Smooth muscle cell (in vitro differentiated cells): ENCODE results near the gene GRM4. TPM values are rescaled to one million over a fixed set of nuclear protein-coding genes. Genes with fewer than 3 reads are reported as not detected.

Experiments
- DNase-seq: peaks from one replicate; lab custom pipeline; 2025; ENCODE audit not compliant: unreplicated experiment; lab: John Stamatoyannopoulos, UW
- H2AFZ ChIP-seq: fragments of 200-600 bp; sonication (generic); 2 replicates; pipeline ENCODE4 v1.6.0; 2016; ENCODE audit warnings: antibody characterized with exemption, low read depth, mild to moderate bottlenecking
- H3F3A ChIP-seq: fragments of 200-600 bp; sonication (generic); 2 replicates; pipeline ENCODE4 v1.6.0; 2017; ENCODE audit warnings: antibody characterized with exemption, low read depth
- H3K27ac ChIP-seq: fragments of 200-600 bp; sonication (generic); 2 replicates; pipeline ENCODE4 v1.5.1; 2016; ENCODE audit warnings: low read depth, mild to moderate bottlenecking
- H3K27me3 ChIP-seq: fragments of 200-600 bp; sonication (generic); 2 replicates; pipeline ENCODE4 v1.6.1; 2016; ENCODE audit warnings: low read depth, mild to moderate bottlenecking
- H3K36me3 ChIP-seq: fragments of 200-600 bp; sonication (generic); 2 replicates; pipeline ENCODE4 v1.5.1; 2016; ENCODE audit warnings: low read depth
- H3K4me1 ChIP-seq: fragments of 200-600 bp; sonication (generic); 2 replicates; pipeline ENCODE4 v1.5.1; 2016; ENCODE audit warnings: low read depth
- H3K4me2 ChIP-seq: fragments of 200-600 bp; sonication (generic); 2 replicates; pipeline ENCODE4 v1.6.0; 2016; ENCODE audit warnings: mild to moderate bottlenecking
- H3K4me3 ChIP-seq: fragments of 200-600 bp; sonication (generic); 2 replicates; pipeline ENCODE4 v1.5.1; 2016; ENCODE audit warnings: mild to moderate bottlenecking
- H3K79me2 ChIP-seq: fragments of 200-600 bp; sonication (generic); 2 replicates; pipeline ENCODE4 v1.6.0; 2016; ENCODE audit warnings: low read depth, mild to moderate bottlenecking
- H3K9ac ChIP-seq: fragments of 200-600 bp; sonication (generic); 2 replicates; pipeline ENCODE4 v1.6.0; 2016; ENCODE audit warnings: low read depth
- H3K9me3 ChIP-seq: fragments of 200-600 bp; sonication (generic); replicated peaks from 2 replicates; pipeline ENCODE4 v1.5.1; 2016; ENCODE audit warnings: low read depth
- H4K20me1 ChIP-seq: fragments of 200-600 bp; sonication (generic); 2 replicates; pipeline ENCODE4 v1.6.0; 2016; ENCODE audit warnings: low read depth
- WGBS: methylation state at CpG from one replicate; pipeline ENCODE4 v1.1.7; 2016; ENCODE audit warnings: low lambda C conversion rate; 5-methylcytosine and 5-hydroxymethylcytosine counted together
- polyA plus RNA-seq: library from polyadenylated mRNA; unstranded; fragments of >200 nt; fragmentation: Nextera tagmentation; extraction: Ambion mirVana; gene quantifications from 2 replicates; pipeline ENCODE4 v1.2.1, GENCODE V29; 2016
- total RNA-seq: library from RNA; depleted of rRNA; stranded (reverse); fragments of >200 nt; gene quantifications from 2 replicates; pipeline ENCODE4 v1.2.3, GENCODE V29; 2014
- TF ChIP-seq, protein P1 (sequence below): fragments of 200-600 bp; sonication (generic); IDR thresholded peaks from 2 replicates; pipeline ENCODE4 v1.5.1; 2017; ENCODE audit warnings: borderline replicate concordance, mild to moderate bottlenecking, antibody characterized with exemption; ENCODE audit not compliant: insufficient read depth, poor library complexity, severe bottlenecking

The GRM4 gene
- total and polyA plus RNA-seq, 2 experiments from 2014 or later, result 0.21 TPM; not detected in 1

- no peaks in the 10 kb centered on the region for H3K27me3 ChIP-seq
Measured at GRCh38 chr6:34176261-34177031, 30.6 kb upstream of the GRM4 start.

DNA sequence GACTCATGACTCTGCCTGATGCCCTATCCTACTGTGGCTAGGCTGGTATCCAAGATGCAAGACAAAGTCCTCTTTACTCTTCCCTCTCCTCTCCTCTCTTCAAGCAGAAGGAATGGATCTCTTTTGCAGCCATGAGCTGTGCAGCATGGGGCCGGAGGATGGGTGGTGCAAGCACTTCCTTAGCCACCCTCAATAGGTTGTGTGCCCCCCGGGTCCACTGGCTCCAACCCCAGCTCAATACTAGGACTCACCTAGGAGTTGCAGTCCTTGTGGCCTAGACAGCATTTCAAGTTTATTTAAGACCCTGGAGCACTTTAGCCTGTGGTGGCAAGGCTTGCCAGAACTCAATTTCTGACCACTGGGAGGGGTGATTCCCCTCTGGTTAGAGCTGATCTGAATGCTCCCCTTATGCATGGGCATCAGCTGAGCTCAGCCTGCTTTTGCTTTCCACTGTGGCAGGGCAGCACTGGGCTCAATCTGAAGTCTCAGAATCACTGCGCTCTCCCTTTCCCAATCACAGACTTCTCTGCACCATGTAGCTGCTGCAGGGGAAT lies 29.0 kb upstream of the GRM4 start:
- Histone ChIP-seq H3K9ac (no peak overlapping the region), H3K4me3 (no peak overlapping the region), H3K79me2 (no peaks in the 10 kb centered on the region), H3K4me2 (no peak overlapping the region), H2AFZ (no peak overlapping the region), H3K4me1 (no peaks in the 10 kb centered on the region), H3K27ac (no peak overlapping the region), H3K27me3 (no peaks in the 10 kb centered on the region), H3K36me3 (no peaks in the 10 kb centered on the region), H3F3A (no peaks in the 10 kb centered on the region), H3K9me3 (no peaks in the 10 kb centered on the region), H4K20me1 (no peaks in the 10 kb centered on the region)
- TF ChIP-seq, protein P1, sequence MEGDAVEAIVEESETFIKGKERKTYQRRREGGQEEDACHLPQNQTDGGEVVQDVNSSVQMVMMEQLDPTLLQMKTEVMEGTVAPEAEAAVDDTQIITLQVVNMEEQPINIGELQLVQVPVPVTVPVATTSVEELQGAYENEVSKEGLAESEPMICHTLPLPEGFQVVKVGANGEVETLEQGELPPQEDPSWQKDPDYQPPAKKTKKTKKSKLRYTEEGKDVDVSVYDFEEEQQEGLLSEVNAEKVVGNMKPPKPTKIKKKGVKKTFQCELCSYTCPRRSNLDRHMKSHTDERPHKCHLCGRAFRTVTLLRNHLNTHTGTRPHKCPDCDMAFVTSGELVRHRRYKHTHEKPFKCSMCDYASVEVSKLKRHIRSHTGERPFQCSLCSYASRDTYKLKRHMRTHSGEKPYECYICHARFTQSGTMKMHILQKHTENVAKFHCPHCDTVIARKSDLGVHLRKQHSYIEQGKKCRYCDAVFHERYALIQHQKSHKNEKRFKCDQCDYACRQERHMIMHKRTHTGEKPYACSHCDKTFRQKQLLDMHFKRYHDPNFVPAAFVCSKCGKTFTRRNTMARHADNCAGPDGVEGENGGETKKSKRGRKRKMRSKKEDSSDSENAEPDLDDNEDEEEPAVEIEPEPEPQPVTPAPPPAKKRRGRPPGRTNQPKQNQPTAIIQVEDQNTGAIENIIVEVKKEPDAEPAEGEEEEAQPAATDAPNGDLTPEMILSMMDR, result no peak
- 92% methylated on average over 3 of the region's 3 CpGs for WGBS
- no peak for DNase-seq

More at GRCh38 chr6:34176261-34177031, 30.6 kb upstream of the GRM4 start:
- H3K9me3 ChIP-seq, result no peaks in the 10 kb centered on the region
- H2AFZ ChIP-seq, result no peak overlapping the region
- no peak overlapping the region for H3K9ac ChIP-seq
- no peaks in the 10 kb centered on the region for H3K79me2 ChIP-seq
- H3K4me3 ChIP-seq, result no peak overlapping the region
- no peak overlapping the region for H3K27ac ChIP-seq
- H3K4me2 ChIP-seq, result no peak overlapping the region
- WGBS, result 86% methylated on average over 9 of the region's 9 CpGs
- no peak for DNase-seq
- no peaks in the 10 kb centered on the region for H3F3A ChIP-seq
- H3K4me1 ChIP-seq, result no peaks in the 10 kb centered on the region
- TF ChIP-seq, protein P1, result no peak
- no peaks in the 10 kb centered on the region for H4K20me1 ChIP-seq
- no peaks in the 10 kb centered on the region for H3K36me3 ChIP-seq

DNA sequence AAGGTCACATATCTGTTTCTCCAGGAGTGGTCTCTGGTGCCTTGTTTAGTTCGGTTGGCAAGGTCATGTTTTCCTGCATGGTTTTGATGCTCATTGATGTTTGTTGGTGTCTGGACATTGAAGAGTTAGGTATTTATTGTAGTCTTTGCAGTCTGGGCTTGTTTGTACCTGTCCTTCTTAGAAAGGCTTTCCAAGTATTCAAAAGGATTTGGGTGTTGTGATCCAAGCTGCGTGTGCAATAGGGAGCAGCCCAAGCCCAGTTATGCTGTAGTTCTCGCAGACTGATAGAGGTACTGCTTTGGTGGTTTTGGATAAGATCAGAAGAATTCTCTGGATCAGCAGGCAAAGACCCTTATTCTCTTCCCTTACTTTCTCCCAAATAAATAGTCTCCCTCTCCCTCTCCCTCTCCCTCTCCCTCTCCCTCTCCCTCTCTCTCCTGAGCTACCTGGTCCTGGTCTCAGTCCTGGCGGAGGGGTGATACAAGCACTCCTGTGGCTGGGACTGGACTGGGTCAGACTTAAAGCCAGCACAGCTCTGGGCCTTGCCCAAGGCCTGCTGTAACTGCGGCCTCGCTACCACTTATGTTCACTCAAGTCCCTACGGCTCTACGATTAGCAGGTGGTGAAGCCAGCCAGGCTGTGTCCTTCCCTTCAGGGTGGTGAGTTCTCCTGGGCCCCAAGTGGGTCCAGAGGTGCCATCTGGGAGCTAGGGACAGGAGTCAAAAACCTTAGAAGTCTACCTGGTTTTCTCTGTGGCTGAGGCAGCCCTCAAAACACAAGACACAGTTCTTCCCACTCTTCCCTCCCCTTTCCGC lies 27.3 kb upstream of the GRM4 start:
- Histone ChIP-seq H2AFZ (no peak overlapping the region), H3K4me3 (no peak overlapping the region), H4K20me1 (no peaks in the 10 kb centered on the region), H3K4me2 (no peak overlapping the region), H3K27me3 (no peaks in the 10 kb centered on the region), H3K9me3 (no peaks in the 10 kb centered on the region), H3K27ac (no peak overlapping the region), H3K4me1 (no peaks in the 10 kb centered on the region), H3K9ac (no peak overlapping the region), H3F3A (no peaks in the 10 kb centered on the region), H3K79me2 (no peaks in the 10 kb centered on the region), H3K36me3 (no peaks in the 10 kb centered on the region)
- TF ChIP-seq, protein P1, result no peak
- 68% methylated on average over 8 of the region's 9 CpGs for WGBS
- DNase-seq, result no peak
